ENCODE data around the gene ASS1. TPM values are rescaled to one million over a fixed set of nuclear protein-coding genes. Genes with fewer than 3 reads are reported as not detected.

ASS1 gene
- total RNA-seq, 4 donors from 2014 or later: 106 to 761 (median 547) TPM

- H3K4me3 ChIP-seq: peak overlapping the region; percentile 43 to 79 (median 52)
- H3K9me3 ChIP-seq: peaks cover 0 to 6% (median 0%) of the 10 kb centered on the region in 4 donors
- peak in 2 of 3 donors; percentile 77 to 86 for DNase-seq
- H3K27me3 ChIP-seq: no peaks in the 10 kb centered on the region
- peak overlapping the region; percentile 62 to 89 (median 79) for H3K27ac ChIP-seq
- no peaks in the 10 kb centered on the region for H3K36me3 ChIP-seq
- TF ChIP-seq, protein P1, sequence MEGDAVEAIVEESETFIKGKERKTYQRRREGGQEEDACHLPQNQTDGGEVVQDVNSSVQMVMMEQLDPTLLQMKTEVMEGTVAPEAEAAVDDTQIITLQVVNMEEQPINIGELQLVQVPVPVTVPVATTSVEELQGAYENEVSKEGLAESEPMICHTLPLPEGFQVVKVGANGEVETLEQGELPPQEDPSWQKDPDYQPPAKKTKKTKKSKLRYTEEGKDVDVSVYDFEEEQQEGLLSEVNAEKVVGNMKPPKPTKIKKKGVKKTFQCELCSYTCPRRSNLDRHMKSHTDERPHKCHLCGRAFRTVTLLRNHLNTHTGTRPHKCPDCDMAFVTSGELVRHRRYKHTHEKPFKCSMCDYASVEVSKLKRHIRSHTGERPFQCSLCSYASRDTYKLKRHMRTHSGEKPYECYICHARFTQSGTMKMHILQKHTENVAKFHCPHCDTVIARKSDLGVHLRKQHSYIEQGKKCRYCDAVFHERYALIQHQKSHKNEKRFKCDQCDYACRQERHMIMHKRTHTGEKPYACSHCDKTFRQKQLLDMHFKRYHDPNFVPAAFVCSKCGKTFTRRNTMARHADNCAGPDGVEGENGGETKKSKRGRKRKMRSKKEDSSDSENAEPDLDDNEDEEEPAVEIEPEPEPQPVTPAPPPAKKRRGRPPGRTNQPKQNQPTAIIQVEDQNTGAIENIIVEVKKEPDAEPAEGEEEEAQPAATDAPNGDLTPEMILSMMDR (IDR thresholded peaks at IDR 0.05): peak in 3 of 6 experiments; percentile 7 to 25 (median 11)
- peak; percentile 36 to 68 for TF ChIP-seq POLR2A (IDR thresholded peaks at IDR 0.05)
- H3K4me1 ChIP-seq: peaks cover 0 to 52% (median 4%) of the 10 kb centered on the region in 4 donors
Measured at GRCh38 chr9:130445268-130445983, 665 bp downstream of the ASS1 start.

DNA sequence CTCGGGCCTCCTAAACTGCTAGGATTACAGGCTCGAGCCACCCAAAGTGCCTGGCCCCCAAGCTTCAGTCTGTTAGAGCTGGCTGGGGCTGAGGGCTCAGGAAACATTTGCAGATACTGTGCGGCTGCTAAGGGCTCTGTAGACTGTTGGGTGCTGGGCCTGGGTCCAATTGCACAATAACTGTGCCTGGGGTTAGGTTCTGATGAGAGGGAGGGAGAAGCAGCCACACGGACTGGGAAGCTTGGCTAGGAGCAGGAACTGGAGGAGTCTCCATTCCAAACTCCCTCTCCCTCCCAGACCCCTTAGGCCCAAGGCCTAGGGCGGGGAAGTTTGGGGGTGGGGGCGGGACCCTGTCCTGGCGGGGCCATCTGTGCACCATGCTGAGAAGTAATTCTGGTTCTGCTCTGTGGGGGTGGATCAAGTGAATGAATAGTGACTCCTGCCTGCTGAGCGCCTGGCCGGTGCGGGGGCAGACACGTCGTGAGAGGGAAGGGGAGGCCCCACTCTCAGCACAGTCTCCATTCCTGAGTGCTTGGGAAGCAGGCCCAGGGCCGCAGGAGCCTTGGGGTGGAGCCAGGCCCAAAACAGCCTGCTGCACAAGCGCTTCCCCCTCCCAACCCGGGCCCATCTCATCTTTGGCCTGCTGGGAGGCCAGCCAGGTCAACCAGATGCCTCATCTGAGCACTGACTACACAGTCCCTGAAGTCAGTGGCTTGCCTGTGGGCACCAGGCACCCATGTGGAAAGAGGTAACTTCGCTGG, 1.5 kb downstream of the ASS1 start:
- H3K36me3 ChIP-seq: no peaks in the 10 kb centered on the region
- peak overlapping the region; percentile 62 to 89 (median 79) for H3K27ac ChIP-seq
- H3K27me3 ChIP-seq: no peaks in the 10 kb centered on the region
- TF ChIP-seq, protein P1 (IDR thresholded peaks at IDR 0.05): no peak
- TF ChIP-seq POLR2A (IDR thresholded peaks at IDR 0.05): no peak
- H3K4me3 ChIP-seq: peak overlapping the region in 3 of 4 donors; percentile 43 to 79 (median 55)
- peaks cover 2 to 60% (median 7%) of the 10 kb centered on the region in 4 donors for H3K4me1 ChIP-seq
- H3K9me3 ChIP-seq: no peaks in the 10 kb centered on the region
- DNase-seq: peak in 2 of 3 donors; percentile 30 to 69

DNA sequence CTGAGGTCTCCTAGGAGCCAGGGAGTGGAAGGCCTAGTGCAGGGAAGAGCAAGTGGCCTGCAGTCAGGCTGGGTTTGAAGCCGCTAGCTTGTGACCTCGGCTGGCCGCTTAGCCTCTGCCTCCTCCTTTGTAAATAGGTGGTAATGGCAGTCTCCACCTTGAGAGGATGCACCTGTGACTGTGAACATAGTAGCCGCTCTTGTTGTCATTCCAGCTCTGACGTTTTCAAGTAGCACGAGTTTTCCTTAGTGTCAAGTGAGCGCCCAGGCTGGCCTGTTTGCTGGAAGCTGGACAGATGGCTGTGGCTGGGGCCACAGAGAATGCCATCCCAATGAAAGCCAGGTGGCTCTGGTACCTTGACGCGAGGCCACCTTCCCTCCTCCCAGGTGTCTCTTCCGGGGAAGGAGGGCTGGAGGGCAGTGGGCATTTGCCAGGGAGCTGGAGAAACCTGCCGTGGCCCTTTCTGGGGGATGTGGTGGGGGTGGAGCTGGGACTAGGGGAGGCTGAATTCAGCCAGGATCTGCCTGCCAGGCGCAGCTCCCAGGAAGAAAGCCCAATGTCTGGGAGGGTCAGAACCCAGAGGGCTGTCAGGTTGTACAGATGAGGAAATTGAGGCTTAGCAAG, 2.5 kb downstream of the ASS1 start:
- Histone ChIP-seq H3K4me1 (peaks cover 7 to 70% (median 10%) of the 10 kb centered on the region in 4 donors), H3K36me3 (no peaks in the 10 kb centered on the region)

DNA sequence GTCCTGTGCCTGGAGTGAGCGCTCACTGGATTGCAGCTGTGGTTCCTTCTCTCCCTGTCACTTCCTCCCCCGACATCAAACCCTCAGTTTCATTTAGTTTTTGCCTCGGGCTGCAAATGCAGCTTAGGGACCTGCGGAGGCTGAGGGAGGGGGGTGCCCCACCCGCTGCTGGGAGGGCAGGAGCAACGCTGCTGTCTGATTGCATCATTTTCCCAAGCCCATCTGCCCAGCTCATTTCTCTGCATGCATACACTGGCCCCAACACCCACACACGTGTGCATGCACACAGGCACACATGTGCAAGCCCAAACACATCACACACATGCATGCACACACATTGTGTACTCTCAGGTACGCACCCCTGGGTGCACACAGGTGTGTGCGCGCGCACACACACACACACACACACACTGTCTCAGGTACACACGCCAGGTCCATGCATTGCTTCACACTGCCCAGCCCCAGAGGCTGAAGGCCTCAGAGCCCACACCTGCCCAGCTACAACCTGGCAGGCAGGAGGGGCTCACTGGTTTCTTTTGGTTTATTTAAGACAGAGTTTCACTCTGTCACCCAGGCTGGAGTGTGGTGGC, 3.4 kb downstream of the ASS1 start:
- peaks cover 7 to 79% (median 10%) of the 10 kb centered on the region in 4 donors for H3K4me1 ChIP-seq
- no peak overlapping the region for H3K27ac ChIP-seq
- H3K36me3 ChIP-seq: no peaks in the 10 kb centered on the region
- H3K9me3 ChIP-seq: no peaks in the 10 kb centered on the region
- H3K4me3 ChIP-seq: no peak overlapping the region
- TF ChIP-seq, protein P1 (IDR thresholded peaks at IDR 0.05): no peak
- no peak for TF ChIP-seq POLR2A (IDR thresholded peaks at IDR 0.05)
- no peaks in the 10 kb centered on the region for H3K27me3 ChIP-seq
- DNase-seq: no peak

More for the DNA sequence above, 2.5 kb downstream of the ASS1 start:
- DNase-seq: no peak
- Histone ChIP-seq H3K27me3 (no peaks in the 10 kb centered on the region), H3K4me3 (peak overlapping the region in 2 of 4 donors; percentile 3 to 55), H3K9me3 (no peaks in the 10 kb centered on the region), H3K27ac (peak overlapping the region; percentile 10 to 89 (median 79))
- TF ChIP-seq, protein P1 (IDR thresholded peaks at IDR 0.05): no peak
- no peak for TF ChIP-seq POLR2A (IDR thresholded peaks at IDR 0.05)

Data from Peyer's patch (tissue), 4 donors.